ENCODE measurements around the gene CAMK2B. TPM values are rescaled to one million over a fixed set of nuclear protein-coding genes. Genes with fewer than 3 reads are reported as not detected.

The CAMK2B gene
- total RNA-seq, 1 experiment from 2014 or later, result 0.34 TPM

- no peaks in the 10 kb centered on the region for H3K79me2 ChIP-seq (ENCODE audit: insufficient read depth, low read length)
- ChIA-PET RAD21 (ENCODE audit: low non-redundant PET in 1 of 2, low total read pairs in 2 of 2, uncharacterized antibody in 2 of 2, unreplicated experiment in 2 of 2) (interaction anchor here (0.7 to 1.1 kb wide), 3 partner anchors 37 to 325 kb away, joined by 3 to 4 read pairs (median 3); no protein-coding TSS in a partner anchor), CTCF (interaction anchor here (0.6 to 1.5 kb wide), 12 partner anchors 17 to 325 kb away, joined by 3 to 21 read pairs (median 4); no protein-coding TSS in a partner anchor), POLR2A (no interaction called here)
- no peak overlapping the region for H3K9ac ChIP-seq (ENCODE audit: low read length)
- TF ChIP-seq EZH2 (IDR thresholded peaks at IDR 0.05), result no peak
- TF ChIP-seq RAD21 (IDR thresholded peaks at IDR 0.05; ENCODE audit: low read depth), result no peak
- TF ChIP-seq REST (IDR thresholded peaks at IDR 0.05; ENCODE audit: low read depth), result no peak
- TF ChIP-seq CBX3 (IDR thresholded peaks at IDR 0.05; ENCODE audit: low read depth), result no peak
- no peak for TF ChIP-seq FOSL1 (IDR thresholded peaks at IDR 0.05; ENCODE audit: low read depth)
- TF ChIP-seq ZBTB33 (IDR thresholded peaks at IDR 0.05; ENCODE audit: extremely low read depth, insufficient replicate concordance, low read length), result no peak
- TF ChIP-seq EGR1 (IDR thresholded peaks at IDR 0.05; ENCODE audit: low read depth), result no peak
- no peak for TF ChIP-seq TCF7L2 (IDR thresholded peaks at IDR 0.05; ENCODE audit: borderline replicate concordance, extremely low read depth, insufficient read depth, insufficient read length)
- no peak for TF ChIP-seq CTCF (IDR thresholded peaks at IDR 0.05 in 2 of 3, conservative IDR thresholded peaks at IDR 0.05 in 1 of 3; ENCODE audit: borderline replicate concordance in 1 of 3, insufficient read depth in 1 of 3, low read depth in 2 of 3, low read length in 2 of 3)
- no peak for TF ChIP-seq CEBPB (IDR thresholded peaks at IDR 0.05; ENCODE audit: low read depth)
- H2AFZ ChIP-seq (ENCODE audit: low read depth, low read length, poor library complexity, severe bottlenecking), result no peak overlapping the region
- H3K4me1 ChIP-seq (ENCODE audit: control insufficient read depth in 1 of 2, insufficient read depth in 2 of 2, low read length in 2 of 2), result peaks cover 0 to 5% of the 10 kb centered on the region in 2 experiments; a peak in 1 of 4 replicates
- H3K4me3 ChIP-seq (replicated peaks in 1 of 2; ENCODE audit: low read depth in 1 of 2, low read length in 2 of 2), result no peak overlapping the region
- no peaks in the 10 kb centered on the region for H4K20me1 ChIP-seq (ENCODE audit: insufficient read depth)
- H3K9me2 ChIP-seq (ENCODE audit: insufficient read depth), result no peaks in the 10 kb centered on the region
- H3K9me3 ChIP-seq (ENCODE audit: control insufficient read depth in 1 of 2, insufficient read depth in 1 of 2, low read depth in 1 of 2, low read length in 2 of 2), result no peaks in the 10 kb centered on the region
- intact Hi-C loops (cut with micrococcal nuclease), result loop anchor here (2.0 to 5.0 kb wide), 2 partner anchors 66 to 897 kb away; no protein-coding TSS in a partner anchor
- H3K27ac ChIP-seq (ENCODE audit: low read depth, low read length), result no peak overlapping the region
- DNase-seq (ENCODE audit: low read depth, low spot score), result no peak
- H3K36me3 ChIP-seq (ENCODE audit: control insufficient read depth in 1 of 2, insufficient read depth in 2 of 2, low read length in 2 of 2), result no peaks in the 10 kb centered on the region
- H3K4me2 ChIP-seq (ENCODE audit: low read length), result no peak overlapping the region
- no peaks in the 10 kb centered on the region for H3K27me3 ChIP-seq (ENCODE audit: insufficient read depth, low read length)
- no peak for ATAC-seq
- BruUV-seq (replicated peaks), result no TSS peak
These were observed 85.0 kb downstream of the CAMK2B start for GRCh38 chr7:44240376-44240775.
